Esophagus muscularis mucosa (tissue), 4 donors: ENCODE data around the gene CNOT10.

Experiments used
- CTCF ChIP-seq, 3 experiments: fragments of 200-600 bp in 2 of 3; fragments of 450-650 bp in 1 of 3; sonication (generic) in 2 of 3; IDR thresholded peaks; one replicate each; pipeline ENCODE4 v1.5.1; 2017 to 2019; ENCODE audit warnings: antibody characterized with exemption in 3 of 3, mild to moderate bottlenecking in 2 of 3, moderate library complexity in 1 of 3
- EP300 ChIP-seq: sonication (generic); formaldehyde crosslinking; IDR thresholded peaks from one replicate; pipeline ENCODE4 v1.6.1; 2017; ENCODE audit warnings: antibody characterized with exemption
- POLR2A ChIP-seq: fragments of 450-650 bp; IDR thresholded peaks from one replicate; pipeline ENCODE4 v1.6.1; 2017; ENCODE audit warnings: antibody characterized with exemption, moderate library complexity, mild to moderate bottlenecking, low read depth

GRCh38 chr3:32751377-32751776 is 66.4 kb downstream of the CNOT10 start:
- TF ChIP-seq CTCF (IDR thresholded peaks at IDR 0.05) (no peak), EP300 (no peak), POLR2A (no peak)
